Measurements from ENCODE around the gene PAF1. TPM values are rescaled to one million over a fixed set of nuclear protein-coding genes. Genes with fewer than 3 reads are reported as not detected.

PAF1 gene
- total RNA-seq, 2 experiments from 2014 or later, result 44.0 to 47.2 TPM

DNA sequence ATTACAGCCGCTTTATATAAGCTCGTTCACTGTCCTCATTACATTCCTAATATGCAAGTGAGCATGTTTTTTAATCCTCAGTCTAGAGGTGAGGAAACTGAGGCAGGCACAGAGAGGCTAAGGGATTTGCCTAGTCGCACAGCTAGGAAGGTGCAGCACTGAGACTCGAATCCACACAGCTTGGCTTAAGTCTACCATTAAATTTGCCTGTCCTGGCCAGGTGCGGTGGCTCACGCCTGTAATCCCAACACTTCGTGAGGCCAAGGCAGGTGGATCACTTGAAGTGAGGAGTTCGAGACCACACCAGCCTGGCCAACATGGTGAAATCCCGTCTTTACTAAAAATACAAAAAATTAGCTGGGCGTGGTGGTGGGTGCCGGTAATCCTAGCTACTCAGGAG, 36.8 kb upstream of the PAF1 start:
- Mint-ChIP-seq H3K27ac (no peak overlapping the region), H3K9me3 (no peaks in the 10 kb centered on the region), H3K27me3 (no peaks in the 10 kb centered on the region), H3K4me3 (no peak overlapping the region), H3K4me1 (peaks cover 26% of the 10 kb centered on the region), H3K36me3 (ENCODE audit: low read depth) (peaks cover 35% of the 10 kb centered on the region)
- DNase-seq, result no peak
- ChIA-PET POLR2A (interaction anchor here (0.6 to 3.0 kb wide), 7 partner anchors 8 to 30 kb away, joined by 3 to 18 read pairs (median 7); partner anchors contain the start of genes RPS16 and SUPT5H), CTCF (interaction anchor here (1.0 kb wide), 1 partner anchor 13 kb away, joined by 4 read pairs; no protein-coding TSS in a partner anchor)

DNA sequence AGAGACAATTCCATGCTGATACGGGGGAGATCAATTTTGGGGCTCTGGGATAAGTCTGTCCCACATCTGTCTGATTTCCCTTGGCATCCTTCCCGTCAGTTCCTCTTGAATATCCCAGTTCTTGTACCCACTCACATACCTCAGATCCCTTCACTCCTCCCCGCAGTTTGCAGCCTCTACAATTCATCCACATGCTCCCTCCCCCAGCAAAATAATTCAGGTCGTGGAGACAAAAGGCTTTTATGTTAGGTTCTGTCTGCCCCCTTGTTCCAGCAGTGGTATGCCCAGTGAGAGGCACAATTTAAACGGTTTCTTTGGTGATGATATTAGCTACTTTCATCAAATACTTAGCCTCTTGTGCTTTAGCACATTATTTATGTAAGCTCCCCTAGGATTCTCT, 35.3 kb upstream of the PAF1 start:
- H3K4me3 Mint-ChIP-seq, result no peak overlapping the region
- DNase-seq, result no peak
- H3K9me3 Mint-ChIP-seq, result no peaks in the 10 kb centered on the region
- peak overlapping the region; percentile 4 for H3K27ac Mint-ChIP-seq
- ChIA-PET POLR2A (interaction anchor here (1.1 to 2.7 kb wide), 6 partner anchors 7 to 35 kb away, joined by 3 to 18 read pairs (median 6); partner anchors contain the start of genes MED29, PAF1 and RPS16), CTCF (interaction anchor here (0.7 to 1.3 kb wide), 3 partner anchors 14 to 84 kb away, joined by 3 to 4 read pairs (median 4); partner anchors contain the start of gene SAMD4B)
- no peaks in the 10 kb centered on the region for H3K27me3 Mint-ChIP-seq
- H3K36me3 Mint-ChIP-seq (ENCODE audit: low read depth), result peaks cover 35% of the 10 kb centered on the region
- peaks cover 14% of the 10 kb centered on the region for H3K4me1 Mint-ChIP-seq

DNA sequence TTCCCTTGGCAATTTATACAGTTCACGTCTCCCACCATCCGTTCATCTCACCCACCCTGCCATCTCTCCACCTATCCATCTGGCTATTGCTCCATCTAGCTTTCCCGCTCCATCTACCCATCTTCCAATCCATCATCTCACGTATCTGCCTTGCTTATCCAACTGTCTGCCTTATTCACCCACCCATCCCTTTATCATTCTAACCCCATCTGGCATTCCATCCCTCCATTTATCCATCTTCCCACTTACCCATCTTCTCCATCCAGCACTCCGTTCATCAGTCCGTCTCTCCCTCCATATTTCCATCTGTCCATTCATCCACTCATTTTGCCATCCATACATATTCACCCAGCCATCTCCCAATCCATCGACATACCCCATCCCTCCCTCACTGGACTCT, 34.8 kb upstream of the PAF1 start:
- Mint-ChIP-seq H3K4me3 (no peak overlapping the region), H3K27ac (peak overlapping the region; percentile 12), H3K36me3 (ENCODE audit: low read depth) (peaks cover 32% of the 10 kb centered on the region), H3K27me3 (no peaks in the 10 kb centered on the region), H3K9me3 (no peaks in the 10 kb centered on the region), H3K4me1 (peaks cover 10% of the 10 kb centered on the region)
- POLR2A ChIA-PET, result interaction anchor here (1.3 to 2.6 kb wide), 4 partner anchors 9 to 28 kb away, joined by 3 to 18 read pairs (median 5); partner anchors contain the start of genes PLEKHG2 and RPS16
- CTCF ChIA-PET, result interaction anchor here (1.3 kb wide), 1 partner anchor 15 kb away, joined by 4 read pairs; no protein-coding TSS in a partner anchor
- no peak for DNase-seq

DNA sequence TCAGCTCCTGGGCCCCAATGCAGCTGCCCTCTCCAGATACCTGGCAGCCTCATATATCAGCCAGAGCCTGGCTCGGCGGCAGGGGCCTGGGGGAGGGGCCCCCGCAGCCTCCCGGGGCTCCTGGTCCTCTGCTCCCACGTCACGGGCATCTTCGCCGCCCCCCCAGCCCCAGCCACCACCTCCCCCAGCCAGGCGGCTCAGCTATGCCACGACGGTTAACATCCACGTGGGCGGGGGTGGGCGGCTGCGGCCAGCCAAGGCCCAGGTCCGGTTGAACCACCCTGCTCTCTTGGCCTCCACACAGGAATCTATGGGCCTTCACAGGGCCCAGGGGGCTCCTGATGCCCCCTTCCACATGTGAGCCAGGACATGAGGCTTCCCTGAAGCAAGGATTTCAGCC, 34.0 kb upstream of the PAF1 start:
- no peak for DNase-seq
- Mint-ChIP-seq H3K4me1 (peaks cover 3% of the 10 kb centered on the region), H3K4me3 (no peak overlapping the region), H3K9me3 (no peaks in the 10 kb centered on the region), H3K27ac (no peak overlapping the region), H3K36me3 (ENCODE audit: low read depth) (peaks cover 31% of the 10 kb centered on the region), H3K27me3 (no peaks in the 10 kb centered on the region)
- ChIA-PET CTCF (no interaction called here), POLR2A (interaction anchor here (1.3 to 1.5 kb wide), 4 partner anchors 8 to 28 kb away, joined by 3 to 10 read pairs (median 5); partner anchors contain the start of genes PLEKHG2 and RPS16)

DNA sequence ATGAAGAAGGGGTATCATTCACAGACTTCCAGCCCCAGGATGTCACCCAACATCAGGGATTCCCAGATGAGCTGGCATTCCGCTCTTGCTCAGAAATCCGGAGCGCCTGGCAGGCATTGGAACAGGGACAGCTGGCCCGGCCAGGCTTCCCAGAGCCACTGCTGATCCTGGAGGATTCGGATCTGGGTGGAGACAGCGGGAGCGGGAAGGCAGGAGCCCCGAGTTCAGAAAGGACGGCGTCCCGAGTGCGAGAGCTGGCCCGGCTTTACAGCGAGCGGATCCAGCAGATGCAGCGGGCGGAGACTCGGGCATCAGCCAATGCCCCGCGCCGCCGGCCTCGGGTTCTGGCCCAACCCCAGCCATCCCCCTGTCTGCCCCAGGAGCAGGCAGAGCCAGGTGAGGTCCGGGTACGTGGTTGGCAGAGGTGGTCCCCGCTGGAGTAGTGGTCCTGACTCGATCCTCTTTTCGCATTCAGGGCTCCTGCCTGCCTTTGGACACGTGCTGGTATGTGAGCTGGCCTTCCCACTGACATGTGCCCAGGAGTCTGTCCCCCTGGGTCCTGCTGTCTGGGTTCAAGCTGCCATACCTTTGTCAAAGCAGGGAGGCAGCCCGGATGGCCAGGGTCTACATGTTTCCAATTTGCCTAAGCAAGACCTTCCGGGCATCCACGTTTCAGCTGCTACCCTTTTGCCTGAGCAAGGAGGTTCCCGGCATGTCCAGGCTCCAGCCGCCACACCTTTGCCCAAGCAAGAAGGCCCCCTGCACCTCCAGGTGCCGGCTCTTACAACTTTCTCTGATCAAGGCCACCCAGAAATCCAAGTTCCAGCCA, 32.6 kb upstream of the PAF1 start:
- Mint-ChIP-seq H3K27ac (no peak overlapping the region), H3K9me3 (no peaks in the 10 kb centered on the region), H3K36me3 (ENCODE audit: low read depth) (peaks cover 38% of the 10 kb centered on the region), H3K27me3 (no peaks in the 10 kb centered on the region), H3K4me3 (no peak overlapping the region), H3K4me1 (no peaks in the 10 kb centered on the region)
- ChIA-PET CTCF (no interaction called here), POLR2A (interaction anchor here (1.3 kb wide), 1 partner anchor 26 kb away, joined by 3 read pairs; no protein-coding TSS in a partner anchor)
- no peak for DNase-seq

DNA sequence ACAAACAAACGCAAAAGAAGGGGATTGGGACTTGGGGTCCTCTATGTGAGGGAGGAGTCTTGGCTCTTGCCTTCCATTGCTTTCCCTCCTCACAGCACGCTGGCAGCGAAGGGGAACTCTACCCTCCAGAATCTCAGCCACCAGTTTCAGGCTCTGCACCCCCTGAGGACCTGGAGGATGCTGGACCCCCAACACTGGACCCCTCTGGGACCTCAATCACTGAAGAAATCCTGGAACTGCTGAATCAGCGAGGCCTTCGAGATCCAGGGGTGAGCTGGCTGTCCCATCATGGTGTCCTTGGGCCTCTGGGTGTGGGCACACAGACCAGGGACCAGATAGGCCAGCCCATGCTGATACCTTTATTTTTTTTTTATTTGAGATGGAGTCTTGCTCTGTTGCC, 31.1 kb upstream of the PAF1 start:
- Mint-ChIP-seq H3K27me3 (no peaks in the 10 kb centered on the region), H3K27ac (no peak overlapping the region), H3K4me1 (no peaks in the 10 kb centered on the region), H3K4me3 (no peak overlapping the region), H3K36me3 (ENCODE audit: low read depth) (peaks cover 44% of the 10 kb centered on the region), H3K9me3 (no peaks in the 10 kb centered on the region)
- DNase-seq, result no peak
- ChIA-PET CTCF (interaction anchor here (0.6 kb wide), 1 partner anchor 32 kb away, joined by 4 read pairs; no protein-coding TSS in a partner anchor), POLR2A (interaction anchor here (1.2 to 5.7 kb wide), 2 partner anchors 14 to 20 kb away, joined by 3 to 30 read pairs; partner anchors contain the start of gene RPS16)

DNA sequence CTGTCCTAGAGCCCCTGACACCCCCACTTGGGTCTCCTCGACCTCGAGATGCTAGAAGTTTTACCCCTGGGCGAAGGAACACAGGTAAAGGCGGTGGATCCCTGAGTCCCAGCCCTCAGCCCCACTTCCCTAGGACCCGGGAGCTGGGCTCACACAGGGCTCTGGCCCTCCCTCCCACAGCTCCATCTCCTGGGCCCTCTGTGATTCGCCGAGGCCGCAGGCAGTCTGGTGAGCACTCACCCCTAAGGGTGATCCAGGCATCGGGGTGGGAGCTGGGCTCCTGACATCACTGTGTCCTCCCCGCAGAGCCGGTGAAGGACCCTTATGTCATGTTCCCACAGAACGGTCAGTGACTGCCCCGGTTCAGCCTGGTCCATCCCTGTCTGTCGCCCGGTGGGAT, 29.9 kb upstream of the PAF1 start:
- Mint-ChIP-seq H3K9me3 (no peaks in the 10 kb centered on the region), H3K4me3 (no peak overlapping the region), H3K4me1 (no peaks in the 10 kb centered on the region), H3K36me3 (ENCODE audit: low read depth) (peaks cover 39% of the 10 kb centered on the region), H3K27me3 (no peaks in the 10 kb centered on the region), H3K27ac (no peak overlapping the region)
- ChIA-PET CTCF (interaction anchor here (1.4 kb wide), 1 partner anchor 14 kb away, joined by 3 read pairs; no protein-coding TSS in a partner anchor), POLR2A (interaction anchor here (1.6 to 5.7 kb wide), 2 partner anchors 15 to 24 kb away, joined by 3 to 30 read pairs; partner anchors contain the start of gene RPS16)
- no peak for DNase-seq

DNA sequence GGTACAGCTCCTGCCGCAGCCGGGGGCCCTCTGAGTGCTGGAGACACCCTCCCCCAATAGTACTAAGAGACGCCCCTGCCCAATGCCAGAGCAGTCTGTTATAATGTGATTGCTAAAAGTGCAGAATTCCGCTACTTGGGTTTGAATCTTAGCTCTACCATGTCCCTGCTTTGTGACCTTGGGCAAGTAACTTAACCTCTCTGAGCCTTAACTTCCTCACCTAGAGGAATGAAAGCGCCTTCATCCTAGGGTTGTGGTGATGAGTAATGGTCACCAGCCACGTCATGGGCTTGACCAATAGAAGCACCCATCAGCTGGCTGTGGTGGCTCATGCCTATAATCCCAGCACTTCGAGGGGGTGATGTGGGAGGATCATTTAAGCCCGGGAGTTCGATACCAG, 28.1 kb upstream of the PAF1 start:
- peaks cover 36% of the 10 kb centered on the region for H3K36me3 Mint-ChIP-seq (ENCODE audit: low read depth)
- ChIA-PET POLR2A (interaction anchor here (1.6 to 5.7 kb wide), 3 partner anchors 9 to 17 kb away, joined by 4 to 30 read pairs (median 7); partner anchors contain the start of gene RPS16), CTCF (no interaction called here)
- H3K4me3 Mint-ChIP-seq, result no peak overlapping the region
- H3K27ac Mint-ChIP-seq, result no peak overlapping the region
- H3K9me3 Mint-ChIP-seq, result no peaks in the 10 kb centered on the region
- no peaks in the 10 kb centered on the region for H3K27me3 Mint-ChIP-seq
- peaks cover 13% of the 10 kb centered on the region for H3K4me1 Mint-ChIP-seq
- no peak for DNase-seq

DNA sequence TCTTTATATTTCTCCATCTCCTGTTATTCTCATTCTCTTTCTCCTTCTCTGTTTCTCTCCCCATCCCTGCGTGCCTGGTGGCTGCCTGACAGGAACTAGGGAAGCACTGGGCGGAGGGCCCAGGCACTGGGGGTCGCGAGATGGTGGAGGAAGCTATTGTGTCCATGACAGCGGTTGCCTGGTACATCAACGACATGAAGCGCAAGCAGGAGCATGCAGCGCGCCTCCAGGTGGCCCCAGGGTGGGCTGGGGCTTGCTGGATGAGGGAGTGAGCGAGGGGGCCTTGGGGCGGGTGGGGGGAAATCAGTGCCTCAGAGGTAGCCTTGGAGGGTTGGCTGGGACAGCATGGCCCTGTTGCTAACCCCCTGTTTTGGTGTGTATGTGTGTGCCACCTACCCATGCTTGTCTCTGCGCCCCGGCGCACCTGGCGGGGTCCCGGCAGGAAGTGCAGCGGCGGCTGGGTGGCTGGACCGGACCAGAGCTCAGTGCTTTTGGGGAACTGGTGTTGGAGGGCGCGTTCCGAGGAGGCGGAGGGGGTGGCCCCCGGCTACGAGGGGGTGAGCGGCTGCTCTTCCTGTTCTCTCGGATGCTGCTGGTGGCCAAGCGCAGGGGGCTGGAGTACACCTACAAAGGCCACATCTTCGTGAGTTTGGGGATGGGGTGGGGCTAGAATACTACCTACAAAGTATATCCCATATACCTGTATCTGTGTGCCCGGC, 26.7 kb upstream of the PAF1 start:
- DNase-seq, result no peak
- ChIA-PET CTCF (no interaction called here), POLR2A (interaction anchor here (1.1 to 5.7 kb wide), 5 partner anchors 8 to 18 kb away, joined by 3 to 30 read pairs (median 6); partner anchors contain the start of gene RPS16)
- H3K4me1 Mint-ChIP-seq, result peaks cover 18% of the 10 kb centered on the region
- H3K27me3 Mint-ChIP-seq, result no peaks in the 10 kb centered on the region
- no peak overlapping the region for H3K4me3 Mint-ChIP-seq
- H3K36me3 Mint-ChIP-seq (ENCODE audit: low read depth), result peaks cover 32% of the 10 kb centered on the region
- H3K27ac Mint-ChIP-seq, result no peak overlapping the region
- H3K9me3 Mint-ChIP-seq, result no peaks in the 10 kb centered on the region

DNA sequence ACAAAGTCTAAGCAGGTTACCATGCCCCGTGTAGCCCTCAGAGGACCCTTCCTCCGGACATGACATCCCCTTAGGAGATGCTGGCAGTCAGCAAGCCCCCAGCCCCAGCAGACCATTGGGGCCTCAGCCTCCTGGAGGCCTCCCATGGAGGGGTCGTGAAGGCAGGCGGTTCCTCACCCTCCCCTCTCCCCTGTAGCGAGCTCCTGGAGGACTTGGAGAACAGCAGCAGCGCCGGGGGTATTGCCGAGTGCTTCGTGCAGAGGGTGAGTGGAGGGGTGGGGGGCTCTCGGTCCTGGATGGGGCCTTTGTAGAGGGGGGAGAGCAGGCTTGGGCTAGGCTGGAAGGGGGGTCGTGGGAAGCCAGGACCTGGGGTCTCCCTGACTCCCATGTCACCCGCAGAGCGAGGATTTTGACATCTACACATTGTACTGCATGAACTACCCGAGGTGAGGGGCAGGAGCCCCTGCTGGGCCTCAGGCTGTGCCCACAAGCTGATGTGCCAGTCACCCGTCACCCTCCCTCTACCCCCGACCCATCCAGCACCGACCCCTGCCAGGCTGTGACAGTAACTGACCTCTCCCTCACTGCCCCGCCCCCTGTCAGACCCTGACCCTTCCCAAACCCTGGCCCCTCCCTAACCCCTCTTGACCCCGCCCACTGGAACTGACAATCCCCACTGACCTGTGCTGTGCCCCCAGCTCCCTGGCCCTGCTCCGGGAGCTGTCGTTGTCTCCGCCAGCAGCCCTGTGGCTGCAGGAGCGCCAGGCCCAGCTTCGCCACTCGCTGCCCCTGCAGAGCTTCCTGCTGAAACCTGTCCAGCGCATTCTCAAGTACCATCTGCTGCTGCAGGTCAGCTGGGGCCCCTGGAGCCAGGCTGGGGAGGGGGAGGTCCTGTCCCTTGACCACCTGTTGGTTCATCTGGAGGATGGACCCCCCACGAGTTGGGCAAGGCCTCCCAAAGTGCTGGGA, 25.5 kb upstream of the PAF1 start:
- no peak for DNase-seq
- peaks cover 32% of the 10 kb centered on the region for H3K36me3 Mint-ChIP-seq (ENCODE audit: low read depth)
- no peak overlapping the region for H3K4me3 Mint-ChIP-seq
- CTCF ChIA-PET, result no interaction called here
- no peaks in the 10 kb centered on the region for H3K9me3 Mint-ChIP-seq
- H3K27me3 Mint-ChIP-seq, result peaks cover 2% of the 10 kb centered on the region
- no peak overlapping the region for H3K27ac Mint-ChIP-seq
- peaks cover 26% of the 10 kb centered on the region for H3K4me1 Mint-ChIP-seq
- POLR2A ChIA-PET, result interaction anchor here (1.0 to 5.7 kb wide), 7 partner anchors 8 to 19 kb away, joined by 3 to 30 read pairs (median 6); partner anchors contain the start of gene RPS16

DNA sequence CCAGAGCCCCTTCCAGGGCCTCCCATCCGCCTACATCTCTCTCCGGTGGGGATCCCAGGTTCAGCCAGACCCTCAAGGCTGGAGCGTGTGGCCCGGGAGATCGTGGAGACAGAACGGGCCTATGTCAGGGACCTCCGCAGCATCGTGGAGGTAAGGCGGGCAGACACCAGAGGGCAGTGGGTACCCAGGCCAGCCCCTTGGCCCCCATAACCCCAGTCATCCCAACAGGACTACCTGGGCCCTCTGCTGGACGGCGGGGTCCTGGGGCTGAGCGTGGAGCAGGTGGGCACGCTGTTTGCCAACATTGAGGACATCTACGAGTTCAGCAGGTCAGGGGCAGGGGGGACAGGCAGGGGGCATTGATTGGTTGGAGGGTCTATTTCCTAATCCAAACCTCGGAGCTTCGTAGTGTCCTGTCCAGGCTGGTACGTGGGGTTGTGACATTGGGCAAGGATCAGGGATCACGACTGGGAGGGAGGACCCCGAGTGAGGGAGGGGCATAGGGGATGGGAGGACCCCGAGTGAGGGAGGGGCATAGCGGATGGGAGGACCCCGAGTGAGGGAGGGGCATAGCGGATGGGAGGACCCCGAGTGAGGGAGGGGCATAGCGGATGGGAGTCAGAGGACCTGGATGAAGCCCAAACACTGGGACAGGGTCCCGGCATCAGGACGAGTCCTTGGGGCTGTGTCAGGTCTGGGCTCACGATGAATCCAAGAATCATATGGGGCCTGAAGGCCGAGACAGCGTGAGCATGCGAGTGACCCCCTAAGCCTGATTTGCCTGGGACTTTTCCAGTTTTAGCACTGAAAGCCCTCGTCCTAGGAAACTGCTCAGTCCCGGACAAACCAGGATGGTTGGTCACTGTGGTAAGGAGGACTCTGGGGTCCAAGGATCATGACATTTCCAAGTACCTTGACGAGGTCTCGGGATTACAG, 24.5 kb upstream of the PAF1 start:
- Mint-ChIP-seq H3K27ac (no peak overlapping the region), H3K36me3 (ENCODE audit: low read depth) (peaks cover 39% of the 10 kb centered on the region), H3K4me3 (no peak overlapping the region), H3K27me3 (peaks cover 2% of the 10 kb centered on the region), H3K9me3 (no peaks in the 10 kb centered on the region), H3K4me1 (peaks cover 36% of the 10 kb centered on the region)
- ChIA-PET POLR2A (interaction anchor here (0.7 to 3.7 kb wide), 8 partner anchors 10 to 29 kb away, joined by 3 to 26 read pairs (median 6); partner anchors contain the start of genes MED29, PAF1 and RPS16), CTCF (interaction anchor here (1.5 to 1.8 kb wide), 2 partner anchors 17 to 20 kb away, joined by 4 to 6 read pairs; partner anchors contain the start of gene RPS16)
- no peak for DNase-seq

All from activated CD4-positive, alpha-beta memory T cell treated with anti-CD3 and anti-CD28 coated beads, Interleukin-2, amount 10 ng/mL, durations not matched to agents 7 days and 5 days (primary cell).